HG03378 (cell line): Measurements from ENCODE around the gene UNC93B1.

Source experiments
- ATAC-seq: cut with Tn5 transposase; IDR thresholded peaks from one replicate; pipeline ENCODE4 v1.9.1; 2021; ENCODE audit warnings: mild to moderate bottlenecking, moderate library complexity; ENCODE audit not compliant: unreplicated experiment

Gene UNC93B1

DNA sequence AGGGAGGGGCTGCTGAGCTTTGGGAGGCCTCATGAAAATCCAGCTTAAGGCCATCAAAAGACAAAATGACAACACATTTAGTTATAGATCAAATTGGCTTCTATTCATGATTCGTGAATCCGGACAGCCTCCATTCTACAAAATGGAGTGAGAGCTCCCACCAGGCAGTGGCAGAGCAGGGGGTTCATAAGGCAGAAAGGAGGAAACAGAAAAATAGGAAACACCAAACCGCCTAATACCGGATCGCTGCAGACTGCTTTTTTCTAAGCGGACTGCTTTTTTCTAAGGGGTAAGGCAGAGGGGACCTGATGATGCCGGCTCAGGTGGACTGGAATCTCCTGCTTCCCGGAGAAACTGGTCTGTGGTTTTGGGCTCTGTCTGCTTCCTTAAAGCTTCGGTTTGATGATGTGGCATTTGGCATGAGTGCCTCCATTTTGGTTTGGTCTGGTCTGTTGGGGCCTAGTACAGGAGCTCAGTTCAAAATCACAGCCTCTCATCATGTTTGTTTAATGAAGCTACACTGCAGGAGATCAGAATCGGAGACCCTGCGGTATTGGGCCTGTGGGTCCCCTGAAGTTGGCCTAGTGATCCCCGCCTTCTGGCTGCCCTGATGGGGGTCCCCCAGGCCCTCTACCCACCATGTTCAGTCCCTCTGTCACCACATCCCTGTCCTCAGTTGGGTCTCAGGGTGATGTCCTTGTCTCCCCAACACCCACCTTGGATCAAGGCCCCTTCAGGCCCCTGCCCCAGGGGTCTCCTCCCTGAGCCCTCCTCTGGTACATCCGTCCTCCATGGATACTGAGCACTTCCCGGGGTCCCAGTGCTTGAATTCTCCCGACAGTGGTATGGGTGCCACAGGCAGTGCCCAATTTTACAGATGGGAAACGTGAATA, 7.4 kb upstream of the UNC93B1 start:
- ATAC-seq = no peak

DNA sequence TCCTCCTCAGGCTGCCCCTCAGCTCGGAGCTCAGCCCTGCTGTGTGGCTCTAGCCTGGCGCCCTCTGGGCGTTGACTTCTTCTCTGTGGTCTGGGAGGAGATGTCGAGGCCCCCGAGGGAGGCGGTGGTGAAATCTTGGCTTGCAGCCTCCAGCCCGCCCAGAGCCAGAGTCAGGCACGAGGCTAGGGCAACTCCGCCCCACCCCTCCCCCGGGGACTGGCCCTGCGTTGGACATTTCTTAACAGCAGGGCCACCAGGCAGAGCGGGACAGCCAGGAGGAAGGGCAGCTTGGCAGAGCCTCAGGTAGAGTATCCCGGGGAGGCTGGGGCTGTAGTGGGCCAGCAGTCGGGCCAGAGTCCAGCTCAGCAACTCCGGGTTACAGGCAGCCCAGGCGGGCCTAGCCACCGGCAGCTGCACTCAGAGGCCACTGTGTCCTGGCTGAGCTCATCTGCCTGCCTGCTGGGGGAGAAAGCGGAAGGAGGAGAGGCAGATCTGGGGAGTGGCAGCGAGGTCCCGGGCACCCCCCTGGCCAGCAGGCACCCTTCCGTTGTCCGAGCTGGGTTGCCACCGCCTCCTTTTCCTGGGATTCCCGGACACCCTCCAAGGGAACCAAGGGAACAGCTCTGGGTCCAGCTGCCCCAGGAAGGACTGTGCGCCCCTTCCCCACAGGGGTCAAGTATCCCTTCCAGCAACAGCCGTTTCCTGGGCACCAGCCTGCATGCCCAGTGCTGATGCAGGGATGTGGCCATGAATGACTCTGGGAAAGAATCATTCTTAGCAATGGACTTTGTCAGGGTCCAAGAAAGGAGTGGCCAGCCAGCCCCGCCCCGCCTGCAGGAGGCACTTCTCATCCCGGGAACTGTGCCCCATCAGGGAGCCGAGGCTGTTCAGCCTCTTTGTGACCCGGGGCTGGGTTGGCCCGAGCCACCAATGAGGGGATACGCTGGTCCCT, 6.5 kb upstream of the UNC93B1 start, which contains the start of gene ALDH3B1:
Gene ALDH3B1 (plus strand): TSS at position 238 of the 952 bp plus-strand sequence. CDS start 4,971 bp downstream, outside the sequence.
- no peak for ATAC-seq

DNA sequence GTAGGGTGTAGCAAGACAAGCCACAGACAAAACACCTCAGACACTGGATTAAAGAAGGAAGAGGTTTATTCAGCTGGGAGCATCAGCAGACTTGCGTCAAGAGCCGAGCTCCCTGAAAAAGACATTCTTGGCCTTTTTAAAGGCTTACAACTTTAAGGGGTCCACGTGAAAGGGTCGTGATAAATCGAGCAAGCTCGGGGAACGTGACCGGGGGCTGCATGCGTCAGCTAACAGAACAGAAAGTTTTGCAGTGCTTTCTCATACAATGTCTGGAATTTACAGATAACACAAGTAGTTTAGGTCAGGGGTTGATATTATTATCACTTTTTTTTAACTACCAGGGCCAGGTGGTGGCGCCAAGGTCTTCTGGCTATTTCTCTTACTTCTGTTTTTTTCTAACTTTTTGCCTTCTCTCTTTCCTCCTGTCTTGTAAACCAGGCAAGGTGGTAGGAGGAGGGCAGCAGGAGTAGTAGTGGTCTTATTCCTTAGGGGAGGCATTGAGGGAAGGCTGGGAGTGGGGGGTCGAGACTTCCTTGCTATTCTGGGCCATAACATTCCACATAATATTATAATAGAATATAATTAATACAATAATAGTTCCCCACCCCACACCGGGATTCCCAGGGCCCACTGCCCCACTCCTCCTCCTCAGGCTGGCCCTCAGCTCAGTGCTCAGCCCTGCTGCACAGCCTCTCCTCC, 5.6 kb upstream of the UNC93B1 start:
- no peak for ATAC-seq

DNA sequence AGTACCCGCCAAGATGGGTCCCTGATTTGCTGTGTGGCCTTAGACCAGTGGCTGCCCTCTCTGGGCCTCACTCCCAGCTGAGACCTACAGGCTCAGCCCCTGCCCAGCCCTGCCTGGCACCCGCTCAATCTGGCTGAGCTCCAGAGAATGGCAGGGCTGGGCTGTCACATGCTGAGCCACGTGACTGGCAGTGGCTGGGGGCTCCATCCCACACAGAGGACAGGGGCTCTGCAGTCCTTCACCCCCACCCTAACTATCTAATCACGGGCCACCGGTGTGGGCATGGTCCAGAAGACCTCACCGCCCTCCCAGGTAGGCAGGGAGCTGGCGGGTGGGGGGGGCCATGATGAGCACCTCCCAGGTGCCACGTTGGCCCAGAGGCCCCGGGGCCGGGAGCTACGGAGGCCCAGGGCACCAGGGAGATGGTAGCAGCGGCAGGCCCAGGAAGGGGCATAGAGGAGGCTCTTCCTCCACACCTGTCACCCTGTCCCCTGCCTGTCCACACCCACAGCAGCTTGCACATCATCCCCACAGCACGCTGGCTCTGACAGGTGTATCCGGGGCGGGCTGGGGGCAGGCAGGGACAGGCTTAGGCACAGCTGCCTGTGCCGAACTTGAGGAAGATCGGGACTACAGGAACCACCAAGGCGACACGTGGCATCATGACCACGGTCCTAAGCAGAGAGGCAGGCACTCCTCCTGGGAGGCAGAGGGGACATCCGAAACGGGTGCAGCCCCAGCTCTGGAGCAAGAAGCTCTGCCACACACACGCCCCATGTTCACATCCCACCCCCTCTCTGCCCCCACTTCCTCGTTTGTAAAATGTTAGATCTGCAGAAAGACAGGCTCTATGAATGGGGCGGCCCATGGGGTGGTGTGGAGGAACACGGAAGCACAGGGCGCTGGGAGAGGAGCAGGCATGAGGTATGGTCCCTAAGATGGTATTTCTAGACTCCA, 4.8 kb upstream of the UNC93B1 start:
- no peak for ATAC-seq

DNA sequence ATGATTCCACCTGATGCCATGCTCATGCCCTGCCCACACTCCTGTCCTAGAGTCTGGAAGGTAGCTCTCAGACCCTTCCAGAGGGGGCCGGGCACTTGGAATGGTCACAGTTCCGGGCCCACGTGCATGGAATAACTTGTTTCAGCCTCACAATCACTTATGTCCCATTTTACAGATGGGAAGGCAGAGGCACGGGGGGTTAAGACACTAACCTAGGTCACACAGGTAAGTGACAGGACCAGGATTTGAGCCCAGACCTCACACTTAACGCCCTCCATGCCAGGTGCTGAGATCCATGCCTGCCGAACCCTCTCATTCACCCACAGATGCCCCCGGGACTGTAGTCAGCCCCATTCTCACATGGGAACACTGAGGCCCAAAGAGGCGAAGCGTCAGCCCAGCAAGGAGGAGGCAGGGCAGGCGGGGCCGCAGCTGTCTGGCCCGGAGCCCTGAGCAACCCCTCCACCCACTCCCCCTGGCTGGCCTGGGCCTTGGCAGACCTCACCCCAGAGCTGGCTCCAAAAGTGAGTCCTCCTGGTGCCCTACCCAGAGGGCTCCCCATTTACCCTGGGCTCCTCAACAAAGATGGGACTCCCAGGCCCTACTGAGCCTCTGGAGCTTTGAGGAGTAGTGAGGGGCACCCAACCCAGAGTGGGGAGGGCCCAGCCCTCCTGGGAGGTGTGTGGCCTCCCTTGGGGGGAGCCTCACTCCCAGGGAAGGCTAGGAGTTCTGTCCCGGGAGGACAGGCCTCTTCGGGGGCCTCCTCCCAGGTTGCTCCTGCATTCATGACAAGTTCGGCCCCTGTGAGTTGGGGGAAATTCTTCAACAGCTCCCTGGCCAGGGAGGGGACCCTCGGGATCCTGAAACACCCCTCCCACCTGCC, 3.8 kb upstream of the UNC93B1 start:
- ATAC-seq = no peak

DNA sequence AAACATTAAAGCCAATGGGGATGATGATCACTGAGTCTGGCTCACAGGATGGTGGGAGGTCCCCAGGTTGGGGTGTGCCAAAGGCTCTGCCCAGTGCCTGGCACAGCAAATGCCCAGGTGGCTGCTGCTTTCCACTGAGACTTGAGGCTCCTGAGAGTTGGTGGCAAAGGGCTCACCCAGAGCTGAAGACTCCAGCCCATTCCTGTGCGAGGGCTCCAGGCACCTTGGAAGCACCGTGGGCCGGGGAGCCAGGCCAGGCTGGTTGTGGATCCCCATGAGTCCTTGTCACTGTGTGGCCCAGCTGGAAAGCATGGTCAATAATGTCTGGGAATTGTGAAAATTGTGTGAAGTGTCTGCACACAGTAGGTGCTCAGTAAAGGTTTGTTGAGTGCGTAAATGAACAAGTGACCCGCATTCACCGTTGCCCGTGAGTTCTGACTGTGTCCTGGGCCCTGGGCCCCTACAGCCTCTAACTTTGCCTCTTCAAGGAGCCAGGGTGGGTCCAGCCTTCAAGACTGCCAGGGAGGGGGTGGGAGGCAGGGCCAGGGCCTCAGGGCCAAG, 2.8 kb upstream of the UNC93B1 start:
- ATAC-seq = no peak

DNA sequence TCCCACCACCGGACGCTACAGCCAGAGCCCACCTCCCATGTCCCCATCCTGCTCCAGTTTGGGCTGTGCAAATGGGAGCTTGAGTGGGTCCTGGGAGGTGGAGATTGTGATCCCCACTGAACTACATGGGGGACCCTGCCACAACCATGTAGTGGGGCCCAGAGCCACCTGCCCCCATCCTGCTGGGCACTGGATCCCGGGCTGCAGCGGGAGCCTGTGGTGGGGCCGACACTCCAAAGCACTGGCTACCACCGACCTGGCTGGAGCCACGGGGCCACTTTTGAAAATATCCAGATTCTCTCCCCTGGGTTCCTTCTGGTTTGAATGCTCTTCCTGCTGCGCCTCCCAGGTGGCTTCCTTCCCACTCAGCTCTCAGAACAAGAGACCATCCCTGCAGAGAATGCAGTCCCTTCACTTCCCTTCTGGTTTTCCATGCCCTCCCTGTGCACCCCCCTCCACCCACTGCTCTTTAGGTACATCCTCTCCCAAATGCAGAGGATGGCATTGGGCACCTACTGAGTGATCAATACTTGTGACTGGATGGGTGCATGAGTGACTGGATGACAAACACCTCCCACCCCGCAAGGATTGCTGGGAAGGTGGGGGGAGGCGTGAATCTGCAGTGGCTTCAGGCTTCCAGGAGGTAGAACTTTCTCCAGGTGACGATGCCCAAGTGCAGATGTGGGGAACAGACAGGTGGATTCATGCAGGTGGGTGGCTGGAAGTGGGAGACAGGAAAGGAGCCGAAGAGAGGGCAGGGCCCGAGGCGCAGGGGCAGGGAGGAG, 846 bp upstream of the UNC93B1 start:
- ATAC-seq = no peak

DNA sequence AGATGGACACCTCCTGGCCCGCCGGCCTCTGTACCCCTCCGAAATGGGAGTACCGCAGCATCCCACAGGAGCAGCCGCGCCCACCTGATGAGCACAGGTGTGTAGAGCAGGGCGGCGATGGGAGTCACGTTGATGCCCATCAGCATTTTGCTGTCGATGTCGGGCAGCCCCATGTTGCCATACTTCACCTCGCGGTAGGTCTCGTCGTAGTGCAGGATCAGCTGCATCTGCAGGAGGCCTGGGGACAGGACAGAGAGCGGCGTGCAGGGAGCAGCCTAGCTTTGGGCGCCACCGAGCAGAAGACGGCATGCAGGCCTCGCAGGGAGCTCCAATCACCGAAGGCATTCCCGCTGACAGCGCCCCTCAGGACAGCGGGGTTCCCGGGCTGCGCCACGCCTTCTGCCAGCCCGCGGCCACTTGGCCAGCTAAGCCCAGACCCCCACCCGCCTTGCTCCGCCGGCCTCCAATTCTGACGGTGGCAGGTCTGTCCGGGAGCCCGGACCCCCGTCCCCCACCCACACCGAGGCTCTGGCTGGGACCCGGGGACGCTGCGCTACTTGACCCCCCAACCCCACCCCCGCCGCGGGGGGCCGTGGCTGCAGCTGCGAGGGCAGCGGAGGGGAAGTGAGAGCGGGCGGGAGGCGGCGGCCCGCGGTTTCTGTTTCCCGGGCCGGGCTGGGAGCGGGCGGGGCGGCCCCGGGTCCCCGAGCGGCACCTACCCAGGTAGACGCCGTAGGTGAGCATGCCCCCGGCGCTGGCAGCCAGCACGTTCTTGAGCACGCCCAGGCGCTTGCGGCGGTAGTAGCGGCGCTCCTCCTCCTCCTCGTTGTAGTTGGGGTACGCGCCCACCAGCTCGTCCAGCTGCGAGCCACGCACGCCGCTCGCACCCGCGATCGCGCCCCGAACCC, 705 bp downstream of the UNC93B1 start:
- ATAC-seq = no peak

DNA sequence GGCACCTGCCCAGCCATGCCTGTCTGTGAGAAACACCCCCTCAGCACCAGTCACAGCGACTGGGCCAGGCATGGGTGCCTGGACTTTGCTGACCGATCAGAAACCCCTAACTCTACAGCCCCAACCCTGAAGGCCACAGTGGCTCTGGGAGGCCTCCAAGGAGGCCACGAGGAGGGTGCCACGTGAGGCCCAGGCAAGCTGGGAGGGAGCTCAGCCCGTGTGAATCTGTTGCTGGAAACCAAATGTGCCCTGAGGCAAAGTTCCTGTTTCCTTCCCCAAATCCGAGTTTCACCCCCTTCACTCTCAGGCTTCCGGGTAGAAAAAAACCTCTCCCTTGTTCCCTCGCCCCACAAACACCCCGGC, 1.3 kb downstream of the UNC93B1 start:
- no peak for ATAC-seq

DNA sequence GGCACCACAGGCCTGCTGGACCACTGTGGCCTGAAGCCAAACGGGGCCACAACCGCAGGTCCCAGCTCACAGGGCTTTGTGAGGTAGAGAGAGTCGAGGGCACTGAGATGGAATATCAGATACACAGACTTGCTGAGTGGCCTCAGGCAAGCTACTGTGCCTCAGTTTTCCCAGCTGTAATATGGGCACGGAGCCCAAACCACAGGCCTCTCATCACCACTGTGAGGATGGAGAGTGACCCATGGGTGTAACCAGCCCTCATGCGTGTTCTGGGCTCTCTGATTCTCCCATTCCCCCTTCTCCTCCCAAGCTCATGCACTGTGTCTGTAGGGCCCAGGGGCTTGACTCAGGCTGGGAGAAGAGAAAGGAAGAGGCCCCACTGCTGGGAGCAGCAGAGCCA, 4.2 kb downstream of the UNC93B1 start:
- ATAC-seq = no peak

DNA sequence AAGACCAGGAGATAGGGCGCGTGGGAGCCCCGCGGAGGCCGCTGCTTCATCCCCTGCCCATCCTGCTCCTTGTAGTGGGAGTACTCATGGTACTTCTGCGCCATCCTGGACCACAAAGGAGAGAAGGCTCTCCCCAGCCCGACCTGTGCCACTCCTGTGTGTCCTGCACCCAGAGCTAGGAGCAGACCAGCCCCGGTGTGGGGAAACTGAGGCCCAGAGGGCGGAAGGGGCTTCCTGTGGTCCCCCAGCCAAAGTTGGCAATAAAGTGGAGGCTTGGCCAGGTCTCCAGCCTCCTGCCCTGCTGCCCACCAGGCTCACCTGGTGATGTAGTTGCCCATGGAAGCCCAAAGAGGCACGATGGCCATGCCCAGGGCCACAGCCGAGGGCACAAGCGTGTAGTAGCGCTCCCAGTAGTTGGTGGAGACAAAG, 4.7 kb downstream of the UNC93B1 start:
- ATAC-seq = no peak

DNA sequence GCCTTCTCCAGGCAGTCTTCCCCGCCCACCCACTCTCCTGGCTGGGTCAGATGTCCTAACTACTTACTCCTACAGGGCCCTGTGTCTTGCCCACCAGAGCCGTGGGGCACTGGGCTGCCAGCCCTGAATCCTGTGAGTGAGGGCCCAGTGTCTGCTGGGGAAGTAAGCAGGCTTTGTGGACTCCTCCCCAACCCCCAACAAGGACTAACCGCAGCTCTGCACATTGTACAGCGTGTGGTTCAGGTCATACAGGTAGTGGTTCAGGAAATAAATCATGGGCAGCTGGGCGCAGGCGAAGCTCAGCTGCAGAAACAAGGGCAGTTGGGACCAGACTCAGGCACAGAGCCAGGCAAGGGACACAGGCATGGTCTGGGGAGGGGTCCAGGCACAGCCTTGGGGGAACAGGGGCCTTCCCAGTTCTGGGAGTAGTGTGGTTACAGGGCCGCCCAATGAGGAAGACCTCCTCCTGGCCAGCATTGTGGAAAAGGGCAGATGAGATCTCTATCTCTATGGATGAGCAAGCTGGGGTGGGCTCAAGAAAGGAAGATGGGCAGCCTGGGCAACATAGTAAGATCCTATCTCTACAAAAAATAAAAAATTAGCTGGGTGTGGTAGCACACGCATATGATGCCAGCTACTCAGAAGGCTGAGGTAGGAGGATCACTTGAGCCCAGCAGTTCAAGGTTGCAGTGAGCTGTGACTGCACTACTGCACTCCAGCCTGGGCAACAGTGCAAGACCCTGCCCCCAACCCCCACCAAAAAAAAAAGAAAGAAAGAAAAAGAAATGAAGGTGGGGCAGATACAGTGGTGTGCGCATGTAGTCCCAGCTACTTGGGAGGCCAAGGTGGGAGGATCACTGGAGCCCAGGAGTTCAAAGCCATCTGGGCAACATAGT, 5.5 kb downstream of the UNC93B1 start:
- no peak for ATAC-seq

DNA sequence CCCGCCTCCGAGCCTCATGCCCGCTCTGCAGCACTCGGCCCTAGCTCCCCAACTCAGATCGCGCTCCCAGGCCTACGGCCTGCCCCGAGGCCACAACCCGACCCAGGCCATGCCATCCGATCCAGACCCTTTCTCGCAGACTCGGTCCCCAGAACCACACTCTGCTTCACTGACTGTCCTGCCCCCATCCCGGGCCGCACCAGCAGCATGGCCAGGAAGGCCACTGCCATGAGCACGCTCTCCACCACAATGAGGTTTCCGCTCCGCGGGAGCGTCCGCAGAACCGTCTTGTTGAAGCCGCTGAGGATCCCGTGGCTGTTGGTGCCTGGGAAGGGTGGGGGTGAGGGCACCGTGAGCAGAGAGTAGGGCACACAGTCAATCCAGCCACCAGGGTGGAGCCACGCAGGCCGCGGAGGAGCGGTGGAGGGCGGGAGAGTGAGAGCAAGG, 6.4 kb downstream of the UNC93B1 start:
- ATAC-seq = no peak

DNA sequence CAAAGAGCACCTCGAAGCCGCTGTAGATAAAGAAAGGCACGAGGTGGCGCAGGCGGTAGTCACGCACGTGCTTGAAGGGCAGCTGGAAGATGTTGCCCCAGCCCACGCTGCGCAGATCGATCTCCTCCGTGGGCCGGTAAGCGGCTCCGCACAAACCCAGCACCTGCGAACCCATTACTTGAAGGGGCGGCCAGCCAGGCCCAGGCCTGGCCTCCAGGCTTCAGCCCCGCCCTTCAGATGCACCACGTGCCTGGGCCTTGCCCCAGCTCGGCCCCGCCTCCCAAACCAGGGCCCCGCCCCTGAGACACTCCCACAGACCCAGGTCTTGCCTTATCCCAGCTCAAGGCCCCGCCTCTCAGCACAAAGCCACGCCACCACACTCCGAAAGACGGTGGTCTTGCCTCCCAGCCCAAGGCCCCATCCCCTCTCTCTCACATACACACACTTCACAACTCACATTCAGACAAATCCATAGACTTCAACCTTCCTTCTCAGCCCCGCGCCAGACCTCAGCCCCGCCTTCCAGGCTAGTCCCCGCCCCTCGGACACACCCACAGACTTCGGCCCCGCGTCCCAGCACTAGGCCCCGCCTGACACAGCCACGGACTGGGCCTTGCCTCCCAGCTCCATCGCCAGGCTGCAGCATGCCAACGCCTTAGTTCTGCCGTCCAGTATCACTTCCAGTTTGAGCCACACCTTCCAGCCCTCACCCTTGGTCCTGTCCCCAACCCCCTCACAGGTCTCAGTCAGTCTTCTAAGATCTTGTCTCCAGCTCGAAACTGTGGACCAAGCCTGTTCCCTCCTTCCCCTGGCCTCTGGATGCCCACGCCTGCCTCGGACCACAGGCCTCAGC, 7.0 kb downstream of the UNC93B1 start:
- no peak for ATAC-seq

DNA sequence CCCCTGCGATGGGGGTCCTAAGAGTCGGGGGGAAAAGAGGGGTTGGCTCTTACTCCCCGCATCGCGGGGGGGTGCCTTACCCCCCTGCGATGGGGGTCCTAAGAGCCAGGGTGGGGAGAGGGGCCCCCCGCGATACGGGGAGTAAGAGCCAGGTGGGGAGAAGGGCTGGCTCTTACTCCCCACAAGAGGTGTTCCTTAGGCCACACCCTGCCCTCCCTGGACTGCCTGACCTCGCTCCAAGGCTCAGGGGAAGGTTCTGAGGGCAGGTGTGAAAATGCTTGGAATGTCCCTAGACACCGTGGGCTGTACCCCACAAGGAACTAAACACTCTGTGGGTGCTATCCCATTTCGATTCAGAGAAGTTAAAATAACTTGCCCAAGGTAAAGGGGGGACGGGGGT, 7.8 kb downstream of the UNC93B1 start:
- ATAC-seq = no peak
